Liver (tissue), 9 donors: ENCODE results near the gene CFDP1. TPM values are rescaled to one million over a fixed set of nuclear protein-coding genes. Genes with fewer than 3 reads are reported as not detected.

Experiments used
- DNase-seq: peaks from one replicate; pipeline ENCODE4 v3.0.0-alpha.2; 2017; ENCODE audit warnings: low spot score
- H3K27ac ChIP-seq, 2 donors: one replicate each; pipeline ENCODE4 v1.7.0; 2013; ENCODE audit warnings: inconsistent platforms in 2 of 2, low read length in 2 of 2, control low read depth in 1 of 2, low read depth in 1 of 2, mild to moderate bottlenecking in 1 of 2
- H3K27me3 ChIP-seq, 4 donors: one replicate each; pipeline versions ENCODE4 v1.6.1 to v1.7.0; 2013; ENCODE audit warnings: low read length in 3 of 4, inconsistent platforms in 1 of 4, mild to moderate bottlenecking in 1 of 4, moderate library complexity in 1 of 4; ENCODE audit not compliant: control insufficient read depth in 4 of 4, insufficient read depth in 4 of 4
- H3K36me3 ChIP-seq, 4 donors: one replicate each; pipeline versions ENCODE4 v1.6.1 to v1.7.0; 2013; ENCODE audit warnings: low read length in 3 of 4, mild to moderate bottlenecking in 3 of 4, low read depth in 1 of 4, moderate library complexity in 1 of 4; ENCODE audit not compliant: control insufficient read depth in 4 of 4, insufficient read depth in 3 of 4
- H3K4me1 ChIP-seq, 4 donors: one replicate each; pipeline versions ENCODE4 v1.6.1 to v1.7.0; 2013; ENCODE audit warnings: low read length in 3 of 4, mild to moderate bottlenecking in 3 of 4, moderate library complexity in 1 of 4; ENCODE audit not compliant: control insufficient read depth in 4 of 4, insufficient read depth in 4 of 4
- H3K4me3 ChIP-seq, 3 donors: one replicate each; pipeline versions ENCODE4 v1.6.1 to v1.7.0; 2013; ENCODE audit warnings: low read length in 3 of 3, control low read depth in 1 of 3, low read depth in 1 of 3, mild to moderate bottlenecking in 1 of 3
- H3K9ac ChIP-seq, 2 donors: one replicate each; pipeline ENCODE4 v1.7.0; 2013; ENCODE audit warnings: low read length in 2 of 2, mild to moderate bottlenecking in 2 of 2, moderate library complexity in 2 of 2, control low read depth in 1 of 2, low read depth in 1 of 2
- H3K9me3 ChIP-seq, 4 donors: one replicate each; pipeline versions ENCODE4 v1.6.1 to v1.7.0; 2013; ENCODE audit warnings: low read length in 3 of 4; ENCODE audit not compliant: control insufficient read depth in 4 of 4
- FOXA1 ChIP-seq: IDR thresholded peaks from 2 replicates; pipeline ENCODE4 v1.6.1; 2016; ENCODE audit warnings: antibody characterized with exemption
- FOXA2 ChIP-seq: IDR thresholded peaks from 2 replicates; pipeline ENCODE4 v1.6.1; 2016; ENCODE audit warnings: antibody characterized with exemption
- GABPA ChIP-seq, 2 donors: IDR thresholded peaks in 1 of 2; conservative IDR thresholded peaks in 1 of 2; 2 replicates each; pipeline ENCODE4 v1.6.1; 2016; ENCODE audit warnings: antibody characterized with exemption in 2 of 2, mild to moderate bottlenecking in 1 of 2, moderate library complexity in 1 of 2
- HNF4G ChIP-seq: IDR thresholded peaks from 2 replicates; pipeline ENCODE4 v1.6.1; 2016; ENCODE audit warnings: antibody characterized with exemption
- JUND ChIP-seq, 2 donors: IDR thresholded peaks; 2 replicates each; pipeline ENCODE4 v1.6.1; 2016; ENCODE audit warnings: antibody characterized with exemption in 2 of 2
- RAD21 ChIP-seq, 2 donors: IDR thresholded peaks; 2 replicates each; pipeline ENCODE4 v1.6.1; 2016; ENCODE audit warnings: antibody characterized with exemption in 2 of 2, mild to moderate bottlenecking in 2 of 2
- SP1 ChIP-seq: IDR thresholded peaks from 2 replicates; pipeline ENCODE4 v1.6.1; 2018; ENCODE audit warnings: antibody characterized with exemption, mild to moderate bottlenecking
- TAF1 ChIP-seq: conservative IDR thresholded peaks from 2 replicates; pipeline ENCODE4 v1.6.1; 2016; ENCODE audit warnings: antibody characterized with exemption, mild to moderate bottlenecking
- YY1 ChIP-seq: IDR thresholded peaks from 2 replicates; pipeline ENCODE4 v1.6.1; 2016; ENCODE audit warnings: antibody characterized with exemption, mild to moderate bottlenecking
- WGBS: extraction: QIAGEN DNeasy Blood & Tissue Kit; methylation state at CpG from one replicate; pipeline ENCODE4 v1.1.7; 2013; 5-methylcytosine and 5-hydroxymethylcytosine counted together
- polyA plus RNA-seq, 2 donors: library from polyadenylated mRNA; stranded (reverse) in 1 of 2; unstranded in 1 of 2; fragments of 200-250 nt in 1 of 2; fragments of >200 nt in 1 of 2; fragmentation: Nextera tagmentation in 1 of 2; extraction: Ambion mirVana in 1 of 2; gene quantifications; one replicate each; pipeline versions ENCODE4 v1.2.1 to v1.2.3, GENCODE V29; 2013 to 2015
- total RNA-seq, 2 donors: library from RNA; depleted of rRNA; stranded (reverse); fragments of >200 nt; gene quantifications; one replicate each; pipeline ENCODE4 v1.2.3, GENCODE V29; 2014
- TF ChIP-seq, protein P1 (sequence below): IDR thresholded peaks from 2 replicates; pipeline ENCODE4 v1.6.1; 2016; ENCODE audit warnings: antibody characterized with exemption
- TF ChIP-seq, protein P2 (sequence below): IDR thresholded peaks from 2 replicates; pipeline ENCODE4 v1.6.1; 2016; ENCODE audit warnings: antibody characterized with exemption
- TF ChIP-seq, protein P3 (sequence below): fragments of 150-350 bp; IDR thresholded peaks from 2 replicates; pipeline ENCODE4 v1.5.1; 2017; ENCODE audit warnings: improper control_type of control experiment, low read depth, low read length; ENCODE audit not compliant: missing input control
- TF ChIP-seq, protein P4 (sequence below): IDR thresholded peaks from 2 replicates; pipeline ENCODE4 v1.6.1; 2016; ENCODE audit warnings: antibody characterized with exemption, mild to moderate bottlenecking
- TF ChIP-seq, protein P5 (sequence below): IDR thresholded peaks from 2 replicates; pipeline ENCODE4 v1.6.1; 2016; ENCODE audit warnings: antibody characterized with exemption
- donor health status: healthy.
- donor health status: healthy.
- donor health status: healthy.
- donor health status: healthy.
- donor health status: healthy.

CFDP1 gene
- total and polyA plus RNA-seq, 4 donors = 20.5 to 49.2 (median 33.9) TPM

DNA sequence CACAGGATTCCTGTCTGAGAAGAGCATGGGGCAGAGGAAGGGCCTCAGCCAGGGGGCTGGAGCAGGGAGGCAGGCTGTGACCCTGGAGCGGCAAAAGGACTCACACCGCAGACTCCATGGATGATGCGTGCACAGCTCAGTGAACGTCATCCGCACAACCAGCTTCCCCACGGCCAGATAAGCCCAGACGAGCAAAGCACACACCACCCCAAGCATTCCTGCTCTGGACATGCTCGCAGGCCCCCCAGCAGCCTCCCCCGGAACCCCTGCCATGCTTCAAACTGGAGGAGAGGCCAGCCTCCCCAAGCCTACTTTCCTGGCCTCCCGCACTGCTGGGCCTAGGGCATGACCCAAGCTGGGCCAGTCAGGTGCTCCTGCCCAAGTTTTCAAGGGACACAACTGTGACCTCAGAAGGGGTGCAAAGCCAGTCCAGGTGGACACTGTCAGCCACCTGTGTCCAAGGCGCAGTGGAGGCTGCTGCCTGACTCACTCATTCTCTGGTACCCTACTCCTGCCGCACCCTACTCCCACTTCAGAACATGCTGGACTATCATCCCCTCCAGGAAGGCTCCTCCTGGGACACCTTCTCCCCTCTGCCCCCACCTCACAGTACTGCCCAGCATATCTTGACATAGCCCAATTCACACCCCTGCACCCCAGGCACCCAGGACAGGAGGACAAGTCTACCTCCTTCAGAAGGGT lies 186.6 kb downstream of the CFDP1 start:
- no peaks in the 10 kb centered on the region for H3K9me3 ChIP-seq
- no peak overlapping the region for H3K9ac ChIP-seq
- H3K4me1 ChIP-seq = peaks cover 14 to 58% (median 38%) of the 10 kb centered on the region in 4 donors
- H3K4me3 ChIP-seq = no peak overlapping the region
- H3K27me3 ChIP-seq = no peaks in the 10 kb centered on the region
- peak overlapping the region; percentile 87 to 89 for H3K27ac ChIP-seq
- 91% methylated on average over 12 of the region's 12 CpGs for WGBS
- no peak for DNase-seq
- TF ChIP-seq SP1 (no peak), TAF1 (no peak), FOXA1 (no peak), RAD21 (IDR thresholded peaks at IDR 0.05) (no peak), YY1 (no peak), JUND (IDR thresholded peaks at IDR 0.05) (no peak), HNF4G (no peak), FOXA2 (no peak), GABPA (IDR thresholded peaks at IDR 0.05 in 1 of 2, conservative IDR thresholded peaks at IDR 0.05 in 1 of 2) (no peak)
- TF ChIP-seq, protein P1, sequence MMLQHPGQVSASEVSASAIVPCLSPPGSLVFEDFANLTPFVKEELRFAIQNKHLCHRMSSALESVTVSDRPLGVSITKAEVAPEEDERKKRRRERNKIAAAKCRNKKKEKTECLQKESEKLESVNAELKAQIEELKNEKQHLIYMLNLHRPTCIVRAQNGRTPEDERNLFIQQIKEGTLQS = no peak
- TF ChIP-seq, protein P2, sequence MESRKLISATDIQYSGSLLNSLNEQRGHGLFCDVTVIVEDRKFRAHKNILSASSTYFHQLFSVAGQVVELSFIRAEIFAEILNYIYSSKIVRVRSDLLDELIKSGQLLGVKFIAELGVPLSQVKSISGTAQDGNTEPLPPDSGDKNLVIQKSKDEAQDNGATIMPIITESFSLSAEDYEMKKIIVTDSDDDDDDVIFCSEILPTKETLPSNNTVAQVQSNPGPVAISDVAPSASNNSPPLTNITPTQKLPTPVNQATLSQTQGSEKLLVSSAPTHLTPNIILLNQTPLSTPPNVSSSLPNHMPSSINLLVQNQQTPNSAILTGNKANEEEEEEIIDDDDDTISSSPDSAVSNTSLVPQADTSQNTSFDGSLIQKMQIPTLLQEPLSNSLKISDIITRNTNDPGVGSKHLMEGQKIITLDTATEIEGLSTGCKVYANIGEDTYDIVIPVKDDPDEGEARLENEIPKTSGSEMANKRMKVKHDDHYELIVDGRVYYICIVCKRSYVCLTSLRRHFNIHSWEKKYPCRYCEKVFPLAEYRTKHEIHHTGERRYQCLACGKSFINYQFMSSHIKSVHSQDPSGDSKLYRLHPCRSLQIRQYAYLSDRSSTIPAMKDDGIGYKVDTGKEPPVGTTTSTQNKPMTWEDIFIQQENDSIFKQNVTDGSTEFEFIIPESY = no peak
- TF ChIP-seq, protein P3, sequence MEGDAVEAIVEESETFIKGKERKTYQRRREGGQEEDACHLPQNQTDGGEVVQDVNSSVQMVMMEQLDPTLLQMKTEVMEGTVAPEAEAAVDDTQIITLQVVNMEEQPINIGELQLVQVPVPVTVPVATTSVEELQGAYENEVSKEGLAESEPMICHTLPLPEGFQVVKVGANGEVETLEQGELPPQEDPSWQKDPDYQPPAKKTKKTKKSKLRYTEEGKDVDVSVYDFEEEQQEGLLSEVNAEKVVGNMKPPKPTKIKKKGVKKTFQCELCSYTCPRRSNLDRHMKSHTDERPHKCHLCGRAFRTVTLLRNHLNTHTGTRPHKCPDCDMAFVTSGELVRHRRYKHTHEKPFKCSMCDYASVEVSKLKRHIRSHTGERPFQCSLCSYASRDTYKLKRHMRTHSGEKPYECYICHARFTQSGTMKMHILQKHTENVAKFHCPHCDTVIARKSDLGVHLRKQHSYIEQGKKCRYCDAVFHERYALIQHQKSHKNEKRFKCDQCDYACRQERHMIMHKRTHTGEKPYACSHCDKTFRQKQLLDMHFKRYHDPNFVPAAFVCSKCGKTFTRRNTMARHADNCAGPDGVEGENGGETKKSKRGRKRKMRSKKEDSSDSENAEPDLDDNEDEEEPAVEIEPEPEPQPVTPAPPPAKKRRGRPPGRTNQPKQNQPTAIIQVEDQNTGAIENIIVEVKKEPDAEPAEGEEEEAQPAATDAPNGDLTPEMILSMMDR = no peak
- TF ChIP-seq, protein P4, sequence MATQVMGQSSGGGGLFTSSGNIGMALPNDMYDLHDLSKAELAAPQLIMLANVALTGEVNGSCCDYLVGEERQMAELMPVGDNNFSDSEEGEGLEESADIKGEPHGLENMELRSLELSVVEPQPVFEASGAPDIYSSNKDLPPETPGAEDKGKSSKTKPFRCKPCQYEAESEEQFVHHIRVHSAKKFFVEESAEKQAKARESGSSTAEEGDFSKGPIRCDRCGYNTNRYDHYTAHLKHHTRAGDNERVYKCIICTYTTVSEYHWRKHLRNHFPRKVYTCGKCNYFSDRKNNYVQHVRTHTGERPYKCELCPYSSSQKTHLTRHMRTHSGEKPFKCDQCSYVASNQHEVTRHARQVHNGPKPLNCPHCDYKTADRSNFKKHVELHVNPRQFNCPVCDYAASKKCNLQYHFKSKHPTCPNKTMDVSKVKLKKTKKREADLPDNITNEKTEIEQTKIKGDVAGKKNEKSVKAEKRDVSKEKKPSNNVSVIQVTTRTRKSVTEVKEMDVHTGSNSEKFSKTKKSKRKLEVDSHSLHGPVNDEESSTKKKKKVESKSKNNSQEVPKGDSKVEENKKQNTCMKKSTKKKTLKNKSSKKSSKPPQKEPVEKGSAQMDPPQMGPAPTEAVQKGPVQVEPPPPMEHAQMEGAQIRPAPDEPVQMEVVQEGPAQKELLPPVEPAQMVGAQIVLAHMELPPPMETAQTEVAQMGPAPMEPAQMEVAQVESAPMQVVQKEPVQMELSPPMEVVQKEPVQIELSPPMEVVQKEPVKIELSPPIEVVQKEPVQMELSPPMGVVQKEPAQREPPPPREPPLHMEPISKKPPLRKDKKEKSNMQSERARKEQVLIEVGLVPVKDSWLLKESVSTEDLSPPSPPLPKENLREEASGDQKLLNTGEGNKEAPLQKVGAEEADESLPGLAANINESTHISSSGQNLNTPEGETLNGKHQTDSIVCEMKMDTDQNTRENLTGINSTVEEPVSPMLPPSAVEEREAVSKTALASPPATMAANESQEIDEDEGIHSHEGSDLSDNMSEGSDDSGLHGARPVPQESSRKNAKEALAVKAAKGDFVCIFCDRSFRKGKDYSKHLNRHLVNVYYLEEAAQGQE = no peak
- TF ChIP-seq, protein P5, sequence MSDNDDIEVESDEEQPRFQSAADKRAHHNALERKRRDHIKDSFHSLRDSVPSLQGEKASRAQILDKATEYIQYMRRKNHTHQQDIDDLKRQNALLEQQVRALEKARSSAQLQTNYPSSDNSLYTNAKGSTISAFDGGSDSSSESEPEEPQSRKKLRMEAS = no peak
- peaks cover 1 to 8% (median 3%) of the 10 kb centered on the region in 4 donors for H3K36me3 ChIP-seq
